ENCODE measurements around the gene IQCK.

GRCh38 chr16:19780321-19780720 lies 62.2 kb downstream of the IQCK start:
- TF ChIP-seq POLR2AphosphoS5 (IDR thresholded peaks at IDR 0.05; ENCODE audit: low read depth, low read length): no peak
- TF ChIP-seq CTCF (IDR thresholded peaks at IDR 0.05): no peak
- no peak for TF ChIP-seq TCF7L2 (IDR thresholded peaks at IDR 0.05; ENCODE audit: low read depth, low read length)
- no peak for TF ChIP-seq SIN3A (IDR thresholded peaks at IDR 0.05; ENCODE audit: borderline replicate concordance, insufficient read depth, low read depth, low read length)

Data from Panc1 (cell line).